Right lobe of liver (tissue), 4 donors: ENCODE measurements around the gene CFAP52.
A peak's percentile ranks its signal among the peaks of the same experiment; 100 is the strongest.

Experiments used
- POLR2A ChIP-seq: fragments of 450-650 bp; IDR thresholded peaks from one replicate; pipeline ENCODE4 v1.6.1; 2017; ENCODE audit warnings: antibody characterized with exemption, mild to moderate bottlenecking
- TF ChIP-seq, protein P1 (sequence below), 4 donors: fragments of 200-600 bp in 3 of 4; fragments of 450-650 bp in 1 of 4; IDR thresholded peaks; one replicate each; pipeline versions ENCODE4 v1.5.1 to v1.8.0; 2016 to 2022; ENCODE audit warnings: antibody characterized with exemption in 4 of 4, mild to moderate bottlenecking in 2 of 4
- donor health status: DM: no; HTN: no; CAD: no.
- donor health status: DM: no; HTN: no; CAD: no.
- donor health status: DM: no; HTN: yes; CAD: no.

DNA sequence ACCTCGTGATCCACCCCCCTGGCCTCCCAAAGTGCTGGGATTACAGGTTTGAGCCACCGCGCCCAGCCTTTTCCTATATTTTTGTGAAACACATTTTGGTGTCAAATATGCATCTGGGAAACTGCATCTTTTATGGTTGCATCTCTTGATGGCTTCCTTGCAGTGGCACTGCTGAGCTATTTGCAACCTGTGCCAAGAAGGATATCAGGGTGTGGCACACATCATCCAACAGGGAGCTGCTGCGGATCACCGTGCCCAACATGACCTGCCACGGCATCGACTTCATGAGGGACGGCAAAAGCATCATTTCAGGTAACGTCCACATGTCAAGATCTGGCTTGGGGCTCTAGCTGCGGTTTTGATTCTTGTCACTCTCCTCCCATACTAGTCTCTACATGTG, 52.1 kb downstream of the CFAP52 start:
- TF ChIP-seq POLR2A, result no peak
- TF ChIP-seq, protein P1, sequence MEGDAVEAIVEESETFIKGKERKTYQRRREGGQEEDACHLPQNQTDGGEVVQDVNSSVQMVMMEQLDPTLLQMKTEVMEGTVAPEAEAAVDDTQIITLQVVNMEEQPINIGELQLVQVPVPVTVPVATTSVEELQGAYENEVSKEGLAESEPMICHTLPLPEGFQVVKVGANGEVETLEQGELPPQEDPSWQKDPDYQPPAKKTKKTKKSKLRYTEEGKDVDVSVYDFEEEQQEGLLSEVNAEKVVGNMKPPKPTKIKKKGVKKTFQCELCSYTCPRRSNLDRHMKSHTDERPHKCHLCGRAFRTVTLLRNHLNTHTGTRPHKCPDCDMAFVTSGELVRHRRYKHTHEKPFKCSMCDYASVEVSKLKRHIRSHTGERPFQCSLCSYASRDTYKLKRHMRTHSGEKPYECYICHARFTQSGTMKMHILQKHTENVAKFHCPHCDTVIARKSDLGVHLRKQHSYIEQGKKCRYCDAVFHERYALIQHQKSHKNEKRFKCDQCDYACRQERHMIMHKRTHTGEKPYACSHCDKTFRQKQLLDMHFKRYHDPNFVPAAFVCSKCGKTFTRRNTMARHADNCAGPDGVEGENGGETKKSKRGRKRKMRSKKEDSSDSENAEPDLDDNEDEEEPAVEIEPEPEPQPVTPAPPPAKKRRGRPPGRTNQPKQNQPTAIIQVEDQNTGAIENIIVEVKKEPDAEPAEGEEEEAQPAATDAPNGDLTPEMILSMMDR (IDR thresholded peaks at IDR 0.05), result peak in 3 of 4 donors; percentile 10 to 29 (median 18)
